Subcutaneous abdominal adipose tissue (tissue), 5 donors: Measurements from ENCODE around the gene ATRN.
"Not testable (repeated sequence)": the region's sequence is repeated elsewhere in the genome, so short reads cannot be mapped to it uniquely, and the experiment has no call there.

Source experiments
- H3K27ac ChIP-seq: one replicate; pipeline ENCODE4 v1.7.0; 2013; ENCODE audit warnings: low read depth, mild to moderate bottlenecking, inconsistent platforms, low read length, moderate library complexity
- H3K27me3 ChIP-seq, 5 donors: one replicate each; pipeline ENCODE4 v1.7.0; 2013; ENCODE audit warnings: low read length in 5 of 5, inconsistent platforms in 1 of 5; ENCODE audit not compliant: control insufficient read depth in 5 of 5, insufficient read depth in 4 of 5
- H3K36me3 ChIP-seq, 5 donors: one replicate each; pipeline ENCODE4 v1.7.0; 2013; ENCODE audit warnings: low read length in 5 of 5; ENCODE audit not compliant: control insufficient read depth in 5 of 5, insufficient read depth in 5 of 5
- H3K4me1 ChIP-seq, 5 donors: one replicate each; pipeline ENCODE4 v1.7.0; 2013; ENCODE audit warnings: low read length in 5 of 5, mild to moderate bottlenecking in 3 of 5, moderate library complexity in 1 of 5; ENCODE audit not compliant: control insufficient read depth in 5 of 5, insufficient read depth in 5 of 5
- H3K4me3 ChIP-seq, 5 donors: one replicate each; pipeline ENCODE4 v1.7.0; 2013; ENCODE audit warnings: low read length in 5 of 5, low read depth in 1 of 5
- H3K9ac ChIP-seq, 5 donors: one replicate each; pipeline ENCODE4 v1.7.0; 2013; ENCODE audit warnings: low read length in 5 of 5, mild to moderate bottlenecking in 4 of 5, moderate library complexity in 3 of 5
- H3K9me3 ChIP-seq, 5 donors: one replicate each; pipeline ENCODE4 v1.7.0; 2013; ENCODE audit warnings: low read length in 5 of 5; ENCODE audit not compliant: control insufficient read depth in 5 of 5
- donor health status: healthy.
- donor health status: healthy.
- donor health status: healthy.
- donor health status: healthy.
- donor health status: healthy.

The ATRN gene

DNA sequence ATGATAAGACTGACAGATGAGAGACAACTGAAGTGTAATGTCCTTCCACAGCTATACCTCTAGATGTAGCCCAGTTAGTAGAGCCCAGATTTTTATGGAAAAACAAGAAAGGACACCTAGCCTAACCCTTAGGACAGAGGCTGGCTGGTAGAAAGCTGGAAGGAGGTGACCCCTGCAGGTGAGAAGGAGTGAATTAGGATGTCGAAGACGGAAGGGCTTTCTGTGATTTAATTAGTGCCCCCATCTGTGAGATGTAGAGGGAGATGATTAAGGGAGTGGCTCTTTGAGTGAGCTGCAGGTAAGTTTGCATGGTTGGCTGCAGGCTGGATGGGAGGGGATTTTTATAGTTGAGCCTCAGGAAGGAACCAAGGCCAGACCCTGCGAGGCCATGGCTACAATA is 109.6 kb downstream of the ATRN start:
- H3K4me3 ChIP-seq = no peak overlapping the region
- no peaks in the 10 kb centered on the region for H3K27me3 ChIP-seq
- H3K36me3 ChIP-seq = peaks cover 36 to 58% (median 50%) of the 10 kb centered on the region in 5 donors
- H3K9me3 ChIP-seq = no peaks in the 10 kb centered on the region
- peaks cover 0 to 19% (median 9%) of the 10 kb centered on the region in 5 donors for H3K4me1 ChIP-seq
- no peak overlapping the region for H3K9ac ChIP-seq
- H3K27ac ChIP-seq = peak overlapping the region; percentile 37

DNA sequence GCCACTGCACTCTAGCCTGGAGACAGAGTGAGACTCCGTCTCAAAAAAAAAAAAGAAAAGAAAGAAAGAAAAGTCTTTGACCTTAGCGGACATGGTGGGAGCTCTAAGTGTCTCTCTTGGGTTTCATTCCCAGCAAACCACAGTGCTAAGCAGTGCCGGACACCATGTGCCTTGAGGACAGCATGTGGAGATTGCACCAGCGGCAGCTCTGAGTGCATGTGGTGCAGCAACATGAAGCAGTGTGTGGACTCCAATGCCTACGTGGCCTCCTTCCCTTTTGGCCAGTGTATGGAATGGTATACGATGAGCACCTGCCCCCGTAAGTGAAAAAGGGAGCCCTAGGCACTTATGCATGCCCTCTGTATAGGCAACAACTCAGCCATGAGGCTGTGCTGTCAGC is 112.9 kb downstream of the ATRN start:
- no peak overlapping the region for H3K27ac ChIP-seq
- H3K27me3 ChIP-seq = no peaks in the 10 kb centered on the region
- H3K9ac ChIP-seq = no peak overlapping the region
- H3K4me3 ChIP-seq = no peak overlapping the region
- H3K36me3 ChIP-seq = peaks cover 33 to 41% (median 37%) of the 10 kb centered on the region in 5 donors
- no peaks in the 10 kb centered on the region for H3K9me3 ChIP-seq
- peaks cover 0 to 23% (median 9%) of the 10 kb centered on the region in 5 donors for H3K4me1 ChIP-seq

DNA sequence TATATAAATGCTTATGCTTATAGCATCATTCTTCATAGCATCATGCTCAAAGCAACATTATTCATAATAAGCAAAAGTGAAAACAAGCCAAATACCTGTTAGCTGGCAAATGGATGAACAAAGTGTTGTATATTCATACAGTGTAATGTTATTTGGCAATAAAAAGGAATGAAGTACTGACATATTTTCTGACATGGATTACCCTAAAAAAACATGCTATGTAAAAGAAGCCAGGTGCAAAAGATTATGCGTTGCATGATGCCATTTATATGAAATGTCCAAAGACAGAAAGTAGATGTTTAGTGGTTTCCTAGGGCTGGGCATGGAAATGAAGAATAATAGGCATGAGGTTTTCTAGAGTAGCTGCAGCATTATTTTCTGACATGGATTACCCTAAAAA is 115.3 kb downstream of the ATRN start:
- Histone ChIP-seq H3K4me3 (no peak overlapping the region), H3K36me3 (peaks cover 31 to 45% (median 40%) of the 10 kb centered on the region in 5 donors), H3K27ac (no peak overlapping the region), H3K4me1 (peaks cover 0 to 9% (median 0%) of the 10 kb centered on the region in 5 donors), H3K27me3 (no peaks in the 10 kb centered on the region), H3K9ac (no peak overlapping the region), H3K9me3 (no peaks in the 10 kb centered on the region)

DNA sequence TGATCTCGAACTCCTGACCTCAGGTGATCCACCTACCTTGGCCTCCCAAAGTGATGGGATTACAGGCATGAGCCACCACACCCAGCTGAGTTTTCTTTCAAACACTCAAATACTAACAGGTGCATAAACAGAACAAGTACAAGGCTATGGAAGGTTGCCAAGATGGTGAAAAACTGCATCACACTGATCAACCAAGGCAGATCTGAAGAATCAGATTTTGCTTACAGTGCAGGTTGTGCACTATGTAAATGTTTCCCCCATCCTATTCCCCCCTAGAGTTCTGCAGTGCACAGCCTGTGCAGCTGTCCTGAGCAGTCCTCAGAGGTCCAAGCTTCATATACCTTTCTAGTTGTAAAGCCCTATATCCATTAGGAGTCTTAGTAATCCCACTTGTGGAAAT is 119.3 kb downstream of the ATRN start:
- Histone ChIP-seq H3K4me3 (no peak overlapping the region), H3K27ac (no peak overlapping the region), H3K27me3 (no peaks in the 10 kb centered on the region), H3K9me3 (no peaks in the 10 kb centered on the region), H3K36me3 (peaks cover 38 to 60% (median 51%) of the 10 kb centered on the region in 5 donors), H3K4me1 (peaks cover 0 to 4% (median 0%) of the 10 kb centered on the region in 5 donors), H3K9ac (no peak overlapping the region)

DNA sequence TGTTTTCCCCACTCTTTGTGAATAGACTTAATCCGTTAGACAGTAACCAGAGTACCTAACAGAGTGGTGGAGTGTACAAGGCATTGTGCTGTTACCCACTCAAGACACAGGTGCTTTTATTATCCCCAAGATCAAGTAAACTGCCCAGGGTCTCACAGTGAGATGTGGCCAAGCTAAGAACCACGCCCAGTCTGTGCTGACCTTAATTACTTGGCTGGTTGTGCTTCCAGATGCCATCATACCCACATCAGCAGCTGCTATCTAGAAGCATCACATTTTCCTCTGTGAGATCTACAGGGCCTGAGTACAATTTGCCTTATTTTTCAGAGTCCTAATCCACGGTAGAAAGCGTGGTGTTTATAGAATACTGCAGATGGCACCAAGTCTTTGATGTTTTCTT is 122.1 kb downstream of the ATRN start:
- H3K36me3 ChIP-seq = peaks cover 35 to 67% (median 62%) of the 10 kb centered on the region in 5 donors
- H3K9me3 ChIP-seq = no peaks in the 10 kb centered on the region
- no peaks in the 10 kb centered on the region for H3K27me3 ChIP-seq
- no peak overlapping the region for H3K27ac ChIP-seq
- no peak overlapping the region for H3K9ac ChIP-seq
- no peaks in the 10 kb centered on the region for H3K4me1 ChIP-seq
- H3K4me3 ChIP-seq = no peak overlapping the region

DNA sequence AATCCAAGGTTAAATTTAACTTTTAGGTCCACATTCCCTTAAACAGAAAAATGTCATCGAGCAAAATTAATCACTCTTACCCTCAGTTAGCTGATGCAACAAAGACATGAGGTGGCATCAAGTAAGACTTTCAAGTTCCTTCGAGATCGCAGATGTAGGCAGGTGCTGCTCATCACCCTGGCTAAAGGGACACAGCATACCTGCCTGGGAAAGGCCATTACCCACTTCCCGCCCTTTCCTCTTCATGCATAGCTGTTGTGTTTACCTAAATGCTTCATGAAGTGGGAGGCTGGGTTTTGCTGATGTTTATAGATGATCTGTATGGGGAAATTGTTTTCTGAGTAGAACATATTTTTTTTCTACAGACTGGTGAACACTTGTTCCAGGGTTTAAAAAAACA is 124.7 kb downstream of the ATRN start:
- Histone ChIP-seq H3K9me3 (no peaks in the 10 kb centered on the region), H3K4me3 (no peak overlapping the region), H3K27ac (no peak overlapping the region), H3K36me3 (peaks cover 52 to 79% (median 76%) of the 10 kb centered on the region in 5 donors), H3K27me3 (no peaks in the 10 kb centered on the region), H3K4me1 (no peaks in the 10 kb centered on the region), H3K9ac (no peak overlapping the region)

DNA sequence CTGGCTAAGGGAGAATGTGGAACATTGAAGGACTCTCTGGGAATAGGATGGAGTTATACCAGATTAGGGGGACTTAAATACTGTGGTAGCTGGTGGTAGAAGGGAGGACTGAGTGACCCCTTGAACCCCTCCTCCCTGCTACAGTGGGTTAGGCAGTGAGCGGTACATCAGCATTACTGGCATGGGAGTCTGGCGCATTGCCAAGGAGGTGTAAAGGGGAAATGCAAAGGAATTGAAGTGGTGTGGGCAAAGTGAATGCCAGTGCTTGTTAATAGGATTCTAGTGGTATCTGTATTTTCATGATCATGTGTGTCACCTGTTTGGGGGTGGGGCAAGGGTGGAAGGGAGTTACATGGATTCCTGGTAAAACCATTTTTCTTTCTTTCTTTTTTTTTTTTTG is 132.3 kb downstream of the ATRN start:
- H3K36me3 ChIP-seq = peaks cover 36 to 63% (median 42%) of the 10 kb centered on the region in 5 donors
- no peak overlapping the region for H3K27ac ChIP-seq
- peaks cover 0 to 3% (median 0%) of the 10 kb centered on the region in 5 donors for H3K4me1 ChIP-seq
- no peak overlapping the region for H3K9ac ChIP-seq
- H3K27me3 ChIP-seq = no peaks in the 10 kb centered on the region
- no peak overlapping the region for H3K4me3 ChIP-seq
- no peaks in the 10 kb centered on the region for H3K9me3 ChIP-seq

DNA sequence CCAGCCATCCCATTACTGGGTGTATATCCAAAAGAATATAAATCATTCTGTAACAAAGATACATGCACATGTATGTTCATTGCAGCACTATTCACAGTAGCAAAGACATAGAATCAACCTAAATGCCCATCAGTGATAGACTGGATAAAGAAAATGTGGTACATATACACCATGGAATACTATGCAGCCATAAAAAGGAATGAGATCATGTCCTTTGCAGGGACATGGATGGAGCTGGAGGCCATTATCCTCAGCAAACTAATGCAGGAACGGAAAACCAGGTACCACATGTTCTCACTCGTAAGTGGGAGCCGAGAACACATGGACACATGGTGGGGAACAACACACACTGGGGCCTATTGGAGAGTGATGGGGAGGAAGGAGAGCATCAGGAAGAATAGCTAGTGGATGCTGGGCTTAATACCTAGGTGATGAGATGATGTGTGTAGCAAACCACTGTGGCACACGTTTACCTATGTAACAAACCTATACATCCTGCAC is 134.6 kb downstream of the ATRN start:
- H3K9me3 ChIP-seq, H3K27ac ChIP-seq: not testable (repeated sequence)
- peaks cover 25 to 57% (median 30%) of the 10 kb centered on the region in 5 donors for H3K36me3 ChIP-seq

DNA sequence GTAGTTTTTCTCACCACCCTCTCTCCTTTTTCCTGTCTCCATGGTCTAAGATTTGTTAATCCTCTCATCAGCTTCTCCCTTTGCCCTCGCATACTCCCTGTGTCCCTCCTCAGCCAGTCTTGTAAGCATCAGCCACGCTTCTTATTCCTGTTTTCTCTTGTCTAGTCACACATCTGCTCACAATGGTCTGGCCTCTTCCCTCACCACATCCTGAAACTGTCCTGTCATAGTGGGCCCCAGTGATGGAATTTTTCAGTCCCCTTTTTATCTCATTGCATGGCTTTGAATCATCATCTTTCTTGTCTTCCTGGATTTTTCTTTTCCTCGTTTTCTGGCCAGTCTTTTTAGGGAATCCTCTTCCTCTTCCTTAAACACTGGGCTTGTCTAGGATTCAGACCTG is 135.2 kb downstream of the ATRN start:
- no peaks in the 10 kb centered on the region for H3K9me3 ChIP-seq
- peaks cover 22 to 54% (median 27%) of the 10 kb centered on the region in 5 donors for H3K36me3 ChIP-seq
- H3K4me3 ChIP-seq = no peak overlapping the region
- no peak overlapping the region for H3K27ac ChIP-seq
- no peaks in the 10 kb centered on the region for H3K27me3 ChIP-seq
- H3K4me1 ChIP-seq = peaks cover 0 to 3% (median 0%) of the 10 kb centered on the region in 5 donors
- no peak overlapping the region for H3K9ac ChIP-seq

More for the DNA sequence above, 134.6 kb downstream of the ATRN start:
- not testable (repeated sequence) for H3K4me3 ChIP-seq, H3K27me3 ChIP-seq, H3K4me1 ChIP-seq, H3K9ac ChIP-seq

DNA sequence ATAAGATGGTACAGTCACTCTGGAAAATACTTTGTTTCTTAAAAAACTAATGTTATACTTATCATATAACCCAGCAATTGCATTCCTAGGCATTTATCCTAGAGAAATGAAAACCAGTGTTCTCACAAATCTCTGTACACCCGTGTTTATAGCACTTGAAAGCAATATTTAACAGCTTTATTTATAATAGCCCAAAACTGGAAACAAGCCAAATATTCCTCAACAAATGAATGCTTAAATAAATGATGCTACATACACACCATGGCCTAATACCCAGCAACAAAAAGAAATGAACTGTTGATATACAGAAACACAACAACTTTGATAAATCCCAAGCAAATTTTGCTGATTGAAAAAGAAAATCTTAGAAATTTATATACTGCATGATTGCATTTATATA is 141.1 kb downstream of the ATRN start:
- no peaks in the 10 kb centered on the region for H3K27me3 ChIP-seq
- no peaks in the 10 kb centered on the region for H3K9me3 ChIP-seq
- no peak overlapping the region for H3K27ac ChIP-seq
- H3K4me3 ChIP-seq = no peak overlapping the region
- peaks cover 3 to 27% (median 8%) of the 10 kb centered on the region in 5 donors for H3K36me3 ChIP-seq
- no peaks in the 10 kb centered on the region for H3K4me1 ChIP-seq
- no peak overlapping the region for H3K9ac ChIP-seq
